Adrenal gland (tissue), 12 donors: ENCODE results near the gene ALG9. TPM values are rescaled to one million over a fixed set of nuclear protein-coding genes. Genes with fewer than 3 reads are reported as not detected.

Experiments
- DNase-seq, 7 donors: peaks; one replicate each; pipeline ENCODE4 v3.0.0-alpha.2; 2019 to 2020
- H3K27ac ChIP-seq, 5 donors: fragments of 200-600 bp; sonication (generic) in 4 of 5; 1 replicate in 3 of 5; 2 replicates in 2 of 5; pipeline versions ENCODE4 v1.5.1 to v1.8.0; 2016 to 2020; ENCODE audit warnings: mild to moderate bottlenecking in 1 of 5
- H3K27me3 ChIP-seq: fragments of 200-600 bp; 2 replicates; pipeline ENCODE4 v1.8.0; 2021
- H3K36me3 ChIP-seq, 2 donors: fragments of 200-600 bp; replicated peaks in 1 of 2; 1 replicate in 1 of 2; 2 replicates in 1 of 2; pipeline versions ENCODE4 v1.5.1 to v1.8.0; 2018 to 2022
- H3K4me1 ChIP-seq, 2 donors: fragments of 200-600 bp; replicated peaks in 1 of 2; 1 replicate in 1 of 2; 2 replicates in 1 of 2; pipeline versions ENCODE4 v1.5.1 to v1.8.0; 2018 to 2021
- H3K4me3 ChIP-seq, 4 donors: fragments of 200-600 bp; sonication (generic) in 3 of 4; one replicate each; pipeline ENCODE4 v1.5.1; 2016 to 2018
- H3K9me3 ChIP-seq, 3 donors: fragments of 200-600 bp; sonication (generic) in 1 of 3; replicated peaks in 1 of 3; 1 replicate in 2 of 3; 2 replicates in 1 of 3; pipeline versions ENCODE4 v1.5.1 to v1.8.0; 2016 to 2021
- CTCF ChIP-seq, 6 experiments: fragments of 450-650 bp in 4 of 6; fragments of 200-600 bp in 2 of 6; sonication (generic) in 1 of 6; IDR thresholded peaks; 1 replicate in 5 of 6; 2 replicates in 1 of 6; pipeline versions ENCODE4 v1.5.1 to v1.8.0; 2016 to 2021; ENCODE audit warnings: antibody characterized with exemption in 6 of 6, mild to moderate bottlenecking in 2 of 6, moderate library complexity in 1 of 6
- POLR2A ChIP-seq, 2 donors: fragments of 450-650 bp; IDR thresholded peaks; one replicate each; pipeline ENCODE4 v1.6.1; 2017; ENCODE audit warnings: antibody characterized with exemption in 2 of 2, mild to moderate bottlenecking in 2 of 2, moderate library complexity in 1 of 2
- WGBS, 4 donors: extraction: QIAGEN DNeasy Blood & Tissue Kit in 2 of 4; methylation state at CpG; one replicate each; pipeline versions ENCODE4 v1.1.5 to v1.1.7; 2013 to 2017; 5-methylcytosine and 5-hydroxymethylcytosine counted together
- intact Hi-C, 2 donors: fragments of 100-400 bp; cut with DNase I; formaldehyde crosslinking; loops; one replicate each; pipeline versions ENCODE4 v1.14.1 to v1.15.0; 2022 to 2023
- polyA plus RNA-seq, 3 donors: library from polyadenylated mRNA; stranded (reverse); fragments of 200-250 nt in 2 of 3; fragments of 350-450 nt in 1 of 3; fragmentation: Illumina TruSeq in 1 of 3; extraction: RNeasy Lipid Tissue Mini Kit (QIAGEN cat#74804) in 1 of 3; gene quantifications; one replicate each; pipeline ENCODE4 v1.2.3, GENCODE V29; 2013 to 2014
- total RNA-seq, 9 donors: library from RNA; depleted of rRNA in 4 of 9; stranded (reverse); fragments of >200 nt in 4 of 9; fragments of 120-200 nt in 1 of 9; fragmentation: NEBNext Ultra II Directional in 1 of 9; extraction: Animal tissue kit (Norgen Biotek cat#: 25700) in 1 of 9; gene quantifications; one replicate each; pipeline versions ENCODE4 v1.1.0 to v1.2.4, GENCODE V29; 2013 to 2023
- donor health status: healthy with polysubstance abuse.
- donor health status: Bipolar disorder and iron deficiency.
- donor health status: DM: yes; HTN: yes; CAD: no.
- donor health status: DM: no; HTN: no; CAD: no.
- donor health status: DM: no; HTN: no; CAD: no.
- donor health status: DM: yes; HTN: yes; CAD: no.

The ALG9 gene
- total and polyA plus RNA-seq, 12 donors = 23.6 to 53.6 (median 31.2) TPM

GRCh38 chr11:111918390-111919256 is 47.2 kb upstream of the ALG9 start, which contains the start of gene C11orf52:
Gene C11orf52, plus strand, starts transcription at chr11:111918913. Its CDS starts 60 bp downstream, at chr11:111918973.
- WGBS, 4 donors = 63 to 68% (median 68%) methylated on average over 8 to 19 of the region's 19 CpGs
- peak within 1 kb of the TSS in 1 of 5 donors; percentile 35 for H3K27ac ChIP-seq
- no peaks in the 10 kb centered on the region for H3K36me3 ChIP-seq
- intact Hi-C loops = no loop called here
- H3K4me3 ChIP-seq = peak within 1 kb of the TSS in 1 of 4 donors; percentile 25
- H3K9me3 ChIP-seq = no peaks in the 10 kb centered on the region
- H3K4me1 ChIP-seq = peaks cover 8 to 21% of the 10 kb centered on the region in 2 donors
- TF ChIP-seq POLR2A (IDR thresholded peaks at IDR 0.05) (no peak), CTCF (IDR thresholded peaks at IDR 0.05) (no peak)
- H3K27me3 ChIP-seq = no peaks in the 10 kb centered on the region
- peak in 1 of 7 donors; percentile 31 for DNase-seq

- no peaks in the 10 kb centered on the region for H3K9me3 ChIP-seq
- H3K4me3 ChIP-seq = no peak overlapping the region
- TF ChIP-seq POLR2A (IDR thresholded peaks at IDR 0.05) (no peak), CTCF (IDR thresholded peaks at IDR 0.05) (no peak)
- no peaks in the 10 kb centered on the region for H3K36me3 ChIP-seq
- 89 to 100% (median 93%) methylated on average over 3 of the region's 3 CpGs for WGBS, 4 donors
- no peaks in the 10 kb centered on the region for H3K27me3 ChIP-seq
- peaks cover 0 to 14% of the 10 kb centered on the region in 2 donors for H3K4me1 ChIP-seq
- no peak for DNase-seq
- H3K27ac ChIP-seq = no peak overlapping the region
- intact Hi-C loops = no loop called here
Measured at GRCh38 chr11:111917788-111918187, 46.4 kb upstream of the ALG9 start.

GRCh38 chr11:111917312-111917711 is 45.9 kb upstream of the ALG9 start:
- H3K36me3 ChIP-seq = no peaks in the 10 kb centered on the region
- H3K9me3 ChIP-seq = no peaks in the 10 kb centered on the region
- WGBS, 4 donors = 82 to 93% (median 90%) methylated on average over 2 of the region's 2 CpGs
- H3K27ac ChIP-seq = no peak overlapping the region
- peaks cover 4 to 12% of the 10 kb centered on the region in 2 donors for H3K4me1 ChIP-seq
- no peak for DNase-seq
- H3K27me3 ChIP-seq = no peaks in the 10 kb centered on the region
- H3K4me3 ChIP-seq = no peak overlapping the region
- no peak for TF ChIP-seq CTCF (IDR thresholded peaks at IDR 0.05)
- TF ChIP-seq POLR2A (IDR thresholded peaks at IDR 0.05) = no peak
- intact Hi-C loops = no loop called here

- no peak for DNase-seq
- Histone ChIP-seq H3K4me1 (peaks cover 8 to 12% of the 10 kb centered on the region in 2 donors), H3K9me3 (no peaks in the 10 kb centered on the region), H3K27me3 (no peaks in the 10 kb centered on the region), H3K36me3 (no peaks in the 10 kb centered on the region), H3K27ac (no peak overlapping the region), H3K4me3 (no peak overlapping the region)
- WGBS, 4 donors = 85 to 100% (median 95%) methylated on average over 1 of the region's 1 CpG
- TF ChIP-seq POLR2A (IDR thresholded peaks at IDR 0.05) (no peak), CTCF (IDR thresholded peaks at IDR 0.05) (no peak)
- intact Hi-C loops = no loop called here
Measured at GRCh38 chr11:111916768-111917167, 45.4 kb upstream of the ALG9 start.
